Measurements from ENCODE around the gene CCDC149. TPM values are rescaled to one million over a fixed set of nuclear protein-coding genes. Genes with fewer than 3 reads are reported as not detected.

CCDC149 gene
- total RNA-seq, 1 experiment from 2014 or later: 0.11 TPM

DNA sequence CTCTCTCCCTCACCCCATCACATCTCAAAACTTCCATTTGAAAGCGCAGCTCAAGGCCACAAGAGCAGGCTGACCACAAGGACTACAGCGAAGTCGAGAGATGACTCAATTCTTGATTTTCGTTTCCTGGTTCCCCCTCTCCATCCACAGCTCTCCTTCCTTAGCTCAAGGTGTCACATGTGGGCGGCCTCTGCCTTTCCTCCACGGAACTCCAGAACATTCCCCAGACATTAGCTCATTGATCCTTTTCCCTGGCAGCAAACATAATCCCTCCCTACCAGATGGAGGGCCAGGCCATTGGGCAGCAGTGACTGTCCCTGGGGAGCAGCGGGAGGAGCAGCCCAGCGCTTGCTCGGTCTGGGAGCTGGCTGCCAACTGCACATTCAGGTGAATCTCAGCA is 56.3 kb downstream of the CCDC149 start:
- Histone ChIP-seq H3K27me3 (ENCODE audit: low read length) (no peaks in the 10 kb centered on the region), H3K9me3 (ENCODE audit: low read length) (no peaks in the 10 kb centered on the region), H3K4me2 (ENCODE audit: low read depth, low read length, poor library complexity, severe bottlenecking) (no peak overlapping the region), H4K20me1 (ENCODE audit: insufficient read depth, low read depth, low read length) (no peaks in the 10 kb centered on the region), H3K9ac (ENCODE audit: low read length) (no peak overlapping the region), H3K9me2 (replicated peaks; ENCODE audit: insufficient read depth, low read length) (no peaks in the 10 kb centered on the region), H2AFZ (ENCODE audit: low read length) (no peak overlapping the region), H3K4me1 (ENCODE audit: low read length) (peaks cover 24% of the 10 kb centered on the region), H3K79me2 (ENCODE audit: low read length) (no peaks in the 10 kb centered on the region), H3K36me3 (ENCODE audit: insufficient read depth, low read length) (no peaks in the 10 kb centered on the region), H3K27ac (ENCODE audit: low read length) (no peak overlapping the region), H3K4me3 (ENCODE audit: low read length) (no peak overlapping the region)
- DNase-seq: no peak

GRCh38 chr4:24855741-24856140 is 57.1 kb downstream of the CCDC149 start:
- H3K4me1 ChIP-seq (ENCODE audit: low read length): peaks cover 33% of the 10 kb centered on the region
- no peaks in the 10 kb centered on the region for H4K20me1 ChIP-seq (ENCODE audit: insufficient read depth, low read depth, low read length)
- H3K9ac ChIP-seq (ENCODE audit: low read length): no peak overlapping the region
- H3K36me3 ChIP-seq (ENCODE audit: insufficient read depth, low read length): no peaks in the 10 kb centered on the region
- no peak overlapping the region for H3K27ac ChIP-seq (ENCODE audit: low read length)
- no peaks in the 10 kb centered on the region for H3K27me3 ChIP-seq (ENCODE audit: low read length)
- no peak overlapping the region for H3K4me2 ChIP-seq (ENCODE audit: low read depth, low read length, poor library complexity, severe bottlenecking)
- no peaks in the 10 kb centered on the region for H3K9me3 ChIP-seq (ENCODE audit: low read length)
- H3K4me3 ChIP-seq (ENCODE audit: low read length): no peak overlapping the region
- no peak for DNase-seq
- H2AFZ ChIP-seq (ENCODE audit: low read length): no peak overlapping the region
- no peaks in the 10 kb centered on the region for H3K79me2 ChIP-seq (ENCODE audit: low read length)
- H3K9me2 ChIP-seq (replicated peaks; ENCODE audit: insufficient read depth, low read length): no peaks in the 10 kb centered on the region

DNA sequence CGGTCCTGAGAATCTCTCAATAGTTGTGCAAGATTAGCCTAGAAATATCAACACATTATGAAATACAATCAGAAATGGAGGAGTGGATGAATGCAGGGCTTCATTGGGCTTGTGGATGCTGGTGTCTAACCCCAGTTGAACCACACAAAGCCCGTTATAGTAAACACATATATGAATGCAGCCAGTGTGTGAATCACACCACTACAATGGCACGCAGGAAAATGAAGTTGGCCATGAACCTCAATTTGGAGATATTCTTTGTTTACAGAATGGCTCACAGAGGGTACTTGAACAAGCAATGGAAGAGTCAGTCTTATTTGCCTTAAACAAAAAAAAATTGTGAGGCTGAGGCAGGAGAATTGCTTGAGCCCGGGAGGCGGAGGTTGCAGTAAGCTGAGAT is 59.7 kb downstream of the CCDC149 start:
- no peak overlapping the region for H3K9ac ChIP-seq (ENCODE audit: low read length)
- DNase-seq: no peak
- no peaks in the 10 kb centered on the region for H3K9me3 ChIP-seq (ENCODE audit: low read length)
- no peaks in the 10 kb centered on the region for H4K20me1 ChIP-seq (ENCODE audit: insufficient read depth, low read depth, low read length)
- H3K36me3 ChIP-seq (ENCODE audit: insufficient read depth, low read length): no peaks in the 10 kb centered on the region
- H3K4me3 ChIP-seq (ENCODE audit: low read length): no peak overlapping the region
- no peak overlapping the region for H2AFZ ChIP-seq (ENCODE audit: low read length)
- no peak overlapping the region for H3K27ac ChIP-seq (ENCODE audit: low read length)
- H3K4me2 ChIP-seq (ENCODE audit: low read depth, low read length, poor library complexity, severe bottlenecking): no peak overlapping the region
- H3K27me3 ChIP-seq (ENCODE audit: low read length): no peaks in the 10 kb centered on the region
- H3K9me2 ChIP-seq (replicated peaks; ENCODE audit: insufficient read depth, low read length): no peaks in the 10 kb centered on the region
- no peaks in the 10 kb centered on the region for H3K79me2 ChIP-seq (ENCODE audit: low read length)
- peaks cover 43% of the 10 kb centered on the region for H3K4me1 ChIP-seq (ENCODE audit: low read length)

DNA sequence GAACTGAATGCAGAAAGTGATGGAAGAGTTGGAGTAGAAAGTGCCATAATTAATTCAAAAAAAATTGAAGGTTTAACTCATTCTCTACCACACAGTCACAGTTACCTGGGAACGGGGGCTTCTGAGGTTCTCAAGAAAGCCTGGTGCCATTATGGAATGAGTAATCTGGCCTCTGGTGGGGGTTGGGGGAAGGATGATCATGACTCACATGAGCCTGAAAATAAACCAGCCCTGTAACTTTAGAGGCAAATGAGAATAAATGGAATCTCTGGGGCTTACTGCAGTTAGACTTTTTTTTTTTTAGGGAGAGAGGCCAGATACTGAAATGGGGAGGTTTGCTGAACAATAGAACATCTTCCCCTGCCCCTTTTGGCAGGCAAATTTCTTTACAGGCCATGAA is 62.2 kb downstream of the CCDC149 start:
- no peaks in the 10 kb centered on the region for H3K27me3 ChIP-seq (ENCODE audit: low read length)
- peaks cover 40% of the 10 kb centered on the region for H3K4me1 ChIP-seq (ENCODE audit: low read length)
- peak overlapping the region; percentile 52 for H3K27ac ChIP-seq (ENCODE audit: low read length)
- H3K36me3 ChIP-seq (ENCODE audit: insufficient read depth, low read length): no peaks in the 10 kb centered on the region
- DNase-seq: peak; percentile 81
- no peaks in the 10 kb centered on the region for H4K20me1 ChIP-seq (ENCODE audit: insufficient read depth, low read depth, low read length)
- no peaks in the 10 kb centered on the region for H3K9me3 ChIP-seq (ENCODE audit: low read length)
- no peak overlapping the region for H2AFZ ChIP-seq (ENCODE audit: low read length)
- no peak overlapping the region for H3K9ac ChIP-seq (ENCODE audit: low read length)
- peak overlapping the region; percentile 27; the same call in 1 of the 2 replicates for H3K4me3 ChIP-seq (ENCODE audit: low read length)
- peak overlapping the region; percentile 53 for H3K4me2 ChIP-seq (ENCODE audit: low read depth, low read length, poor library complexity, severe bottlenecking)
- no peaks in the 10 kb centered on the region for H3K9me2 ChIP-seq (replicated peaks; ENCODE audit: insufficient read depth, low read length)
- H3K79me2 ChIP-seq (ENCODE audit: low read length): no peaks in the 10 kb centered on the region

DNA sequence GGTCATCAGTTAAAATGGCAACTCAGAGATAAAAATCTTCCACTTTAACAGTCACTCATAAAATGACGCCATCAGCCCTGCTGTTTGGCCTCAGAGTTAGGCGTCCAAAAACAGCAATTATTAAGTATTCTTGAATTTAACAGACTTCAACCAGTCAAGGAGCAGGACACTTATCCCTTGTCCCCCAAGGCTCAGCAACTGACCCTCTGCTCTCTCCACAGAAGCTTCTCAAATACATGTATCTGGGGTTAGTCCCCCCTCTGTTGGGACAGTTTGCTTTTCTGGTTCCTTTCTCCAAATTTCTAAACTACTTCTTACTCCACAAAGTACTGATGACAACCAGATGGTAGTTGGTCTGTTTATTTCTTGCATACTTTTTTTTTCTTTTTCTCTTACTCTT is 63.1 kb downstream of the CCDC149 start:
- H3K9me3 ChIP-seq (ENCODE audit: low read length): no peaks in the 10 kb centered on the region
- H3K27me3 ChIP-seq (ENCODE audit: low read length): no peaks in the 10 kb centered on the region
- H3K4me2 ChIP-seq (ENCODE audit: low read depth, low read length, poor library complexity, severe bottlenecking): no peak overlapping the region
- H3K79me2 ChIP-seq (ENCODE audit: low read length): no peaks in the 10 kb centered on the region
- H3K9me2 ChIP-seq (replicated peaks; ENCODE audit: insufficient read depth, low read length): no peaks in the 10 kb centered on the region
- H2AFZ ChIP-seq (ENCODE audit: low read length): no peak overlapping the region
- no peak overlapping the region for H3K4me3 ChIP-seq (ENCODE audit: low read length)
- H3K36me3 ChIP-seq (ENCODE audit: insufficient read depth, low read length): no peaks in the 10 kb centered on the region
- no peaks in the 10 kb centered on the region for H4K20me1 ChIP-seq (ENCODE audit: insufficient read depth, low read depth, low read length)
- H3K9ac ChIP-seq (ENCODE audit: low read length): no peak overlapping the region
- H3K4me1 ChIP-seq (ENCODE audit: low read length): peaks cover 40% of the 10 kb centered on the region
- no peak for DNase-seq
- H3K27ac ChIP-seq (ENCODE audit: low read length): no peak overlapping the region

DNA sequence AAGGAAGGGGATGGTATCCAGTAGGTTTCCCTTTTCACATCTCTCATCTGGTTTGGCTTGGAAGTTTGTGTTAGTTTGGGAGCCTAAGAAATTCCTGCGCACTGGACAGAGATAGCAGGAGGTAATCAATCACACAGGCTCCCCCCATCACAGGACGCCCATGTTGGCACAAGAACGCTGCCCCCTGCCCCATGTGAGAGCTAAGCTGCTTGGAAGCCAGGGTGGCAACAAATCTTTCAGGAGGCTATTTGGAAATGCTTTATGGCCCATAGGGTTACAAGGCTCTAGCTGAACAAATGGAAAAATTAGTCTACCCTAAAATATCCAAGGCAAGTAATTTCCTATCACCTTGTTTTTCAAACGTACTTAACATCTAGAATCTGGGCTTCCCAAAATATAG is 63.5 kb downstream of the CCDC149 start:
- Histone ChIP-seq H3K27ac (ENCODE audit: low read length) (no peak overlapping the region), H3K79me2 (ENCODE audit: low read length) (no peaks in the 10 kb centered on the region), H2AFZ (ENCODE audit: low read length) (no peak overlapping the region), H3K4me3 (ENCODE audit: low read length) (no peak overlapping the region), H3K9me3 (ENCODE audit: low read length) (no peaks in the 10 kb centered on the region), H3K27me3 (ENCODE audit: low read length) (no peaks in the 10 kb centered on the region), H3K4me1 (ENCODE audit: low read length) (peaks cover 40% of the 10 kb centered on the region), H3K36me3 (ENCODE audit: insufficient read depth, low read length) (no peaks in the 10 kb centered on the region), H4K20me1 (ENCODE audit: insufficient read depth, low read depth, low read length) (no peaks in the 10 kb centered on the region), H3K4me2 (ENCODE audit: low read depth, low read length, poor library complexity, severe bottlenecking) (no peak overlapping the region), H3K9ac (ENCODE audit: low read length) (no peak overlapping the region), H3K9me2 (replicated peaks; ENCODE audit: insufficient read depth, low read length) (no peaks in the 10 kb centered on the region)
- no peak for DNase-seq

GRCh38 chr4:24846716-24847115 is 66.1 kb downstream of the CCDC149 start:
- no peaks in the 10 kb centered on the region for H3K36me3 ChIP-seq (ENCODE audit: insufficient read depth, low read length)
- no peaks in the 10 kb centered on the region for H3K9me3 ChIP-seq (ENCODE audit: low read length)
- H3K9me2 ChIP-seq (replicated peaks; ENCODE audit: insufficient read depth, low read length): no peaks in the 10 kb centered on the region
- H4K20me1 ChIP-seq (ENCODE audit: insufficient read depth, low read depth, low read length): no peaks in the 10 kb centered on the region
- H3K4me3 ChIP-seq (ENCODE audit: low read length): no peak overlapping the region
- no peaks in the 10 kb centered on the region for H3K27me3 ChIP-seq (ENCODE audit: low read length)
- no peak overlapping the region for H3K4me2 ChIP-seq (ENCODE audit: low read depth, low read length, poor library complexity, severe bottlenecking)
- no peak overlapping the region for H3K27ac ChIP-seq (ENCODE audit: low read length)
- DNase-seq: no peak
- H3K79me2 ChIP-seq (ENCODE audit: low read length): no peaks in the 10 kb centered on the region
- H3K4me1 ChIP-seq (ENCODE audit: low read length): peaks cover 31% of the 10 kb centered on the region
- no peak overlapping the region for H3K9ac ChIP-seq (ENCODE audit: low read length)
- H2AFZ ChIP-seq (ENCODE audit: low read length): no peak overlapping the region

DNA sequence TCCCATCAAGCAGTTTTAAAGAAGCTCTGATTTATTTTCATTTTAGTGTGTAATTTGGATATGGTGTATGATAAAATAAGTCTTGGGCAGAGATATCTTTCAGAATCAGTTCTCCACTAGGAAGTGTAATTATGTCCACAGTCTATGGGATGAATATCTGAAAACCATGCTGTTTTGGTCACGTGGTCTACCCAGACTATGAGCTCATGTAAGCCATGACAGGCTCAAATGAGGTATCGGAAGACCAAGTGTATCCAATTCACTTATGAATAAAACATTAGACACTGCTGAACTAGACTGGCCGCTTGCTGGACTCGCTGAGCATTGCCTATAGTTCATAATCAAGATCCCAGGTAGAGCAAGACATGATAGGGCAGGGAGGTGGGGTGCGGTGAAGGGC is 66.9 kb downstream of the CCDC149 start:
- Histone ChIP-seq H3K4me2 (ENCODE audit: low read depth, low read length, poor library complexity, severe bottlenecking) (no peak overlapping the region), H3K9me3 (ENCODE audit: low read length) (no peaks in the 10 kb centered on the region), H4K20me1 (ENCODE audit: insufficient read depth, low read depth, low read length) (no peaks in the 10 kb centered on the region), H3K9me2 (replicated peaks; ENCODE audit: insufficient read depth, low read length) (no peaks in the 10 kb centered on the region), H3K9ac (ENCODE audit: low read length) (no peak overlapping the region), H3K36me3 (ENCODE audit: insufficient read depth, low read length) (no peaks in the 10 kb centered on the region), H3K4me1 (ENCODE audit: low read length) (peaks cover 30% of the 10 kb centered on the region), H3K4me3 (ENCODE audit: low read length) (no peak overlapping the region), H3K27ac (ENCODE audit: low read length) (no peak overlapping the region), H3K79me2 (ENCODE audit: low read length) (no peaks in the 10 kb centered on the region), H2AFZ (ENCODE audit: low read length) (no peak overlapping the region), H3K27me3 (ENCODE audit: low read length) (no peaks in the 10 kb centered on the region)
- no peak for DNase-seq

- Histone ChIP-seq H3K4me1 (ENCODE audit: low read length) (peaks cover 22% of the 10 kb centered on the region), H3K4me3 (ENCODE audit: low read length) (no peak overlapping the region), H4K20me1 (ENCODE audit: insufficient read depth, low read depth, low read length) (no peaks in the 10 kb centered on the region), H3K9ac (ENCODE audit: low read length) (no peak overlapping the region), H3K79me2 (ENCODE audit: low read length) (no peaks in the 10 kb centered on the region), H3K9me3 (ENCODE audit: low read length) (no peaks in the 10 kb centered on the region), H3K4me2 (ENCODE audit: low read depth, low read length, poor library complexity, severe bottlenecking) (no peak overlapping the region), H3K27ac (ENCODE audit: low read length) (no peak overlapping the region), H3K9me2 (replicated peaks; ENCODE audit: insufficient read depth, low read length) (no peaks in the 10 kb centered on the region), H2AFZ (ENCODE audit: low read length) (no peak overlapping the region), H3K27me3 (ENCODE audit: low read length) (no peaks in the 10 kb centered on the region), H3K36me3 (ENCODE audit: insufficient read depth, low read length) (no peaks in the 10 kb centered on the region)
- no peak for DNase-seq
Observed at GRCh38 chr4:24845132-24845531, 67.7 kb downstream of the CCDC149 start.

Measured in Karpas-422 (cell line).